Right lobe of liver (tissue), 6 donors: ENCODE results near the gene DSTYK. TPM values are rescaled to one million over a fixed set of nuclear protein-coding genes. Genes with fewer than 3 reads are reported as not detected.

Source experiments
- ATAC-seq, 4 donors: fragments of 200-7000 bp; cut with Tn5 transposase; one replicate each; pipeline ENCODE4 v1.9.1; 2020; ENCODE audit warnings: mild to moderate bottlenecking in 4 of 4, moderate library complexity in 4 of 4
- DNase-seq, 3 donors: peaks; one replicate each; pipeline ENCODE4 v3.0.0-alpha.2; 2020
- H3K27ac ChIP-seq, 3 donors: fragments of 200-600 bp; one replicate each; pipeline ENCODE4 v1.8.0; 2022
- H3K27me3 ChIP-seq, 2 donors: fragments of 200-600 bp; one replicate each; pipeline ENCODE4 v1.8.0; 2022
- H3K36me3 ChIP-seq, 4 donors: fragments of 200-600 bp; sonication (generic) in 1 of 4; one replicate each; pipeline versions ENCODE4 v1.5.1 to v1.8.0; 2017 to 2022; ENCODE audit warnings: control low read depth in 1 of 4
- H3K4me1 ChIP-seq, 4 donors: fragments of 200-600 bp; sonication (generic) in 1 of 4; one replicate each; pipeline versions ENCODE4 v1.5.1 to v1.8.0; 2017 to 2022; ENCODE audit warnings: control low read depth in 1 of 4
- H3K4me3 ChIP-seq, 3 donors: fragments of 200-600 bp; one replicate each; pipeline ENCODE4 v1.8.0; 2022
- H3K9me3 ChIP-seq, 4 donors: fragments of 200-600 bp; sonication (generic) in 1 of 4; one replicate each; pipeline versions ENCODE4 v1.5.1 to v1.8.0; 2017 to 2022; ENCODE audit warnings: control low read depth in 1 of 4
- CTCF ChIP-seq, 4 donors: fragments of 200-600 bp in 3 of 4; fragments of 450-650 bp in 1 of 4; IDR thresholded peaks; one replicate each; pipeline versions ENCODE4 v1.5.1 to v1.8.0; 2016 to 2022; ENCODE audit warnings: antibody characterized with exemption in 4 of 4, mild to moderate bottlenecking in 2 of 4
- POLR2A ChIP-seq: fragments of 450-650 bp; IDR thresholded peaks from one replicate; pipeline ENCODE4 v1.6.1; 2017; ENCODE audit warnings: antibody characterized with exemption, mild to moderate bottlenecking
- WGBS: methylation state at CpG from one replicate; pipeline ENCODE4 v1.1.6; 2018; ENCODE audit warnings: low coverage, low lambda C conversion rate; ENCODE audit not compliant: insufficient coverage; ENCODE audit errors: missing lambda C conversion rate; 5-methylcytosine and 5-hydroxymethylcytosine counted together
- intact Hi-C, 2 donors: fragments of 100-400 bp; cut with DNase I; formaldehyde crosslinking; loops; one replicate each; pipeline versions ENCODE4 v1.11.2 to v1.14.1; 2022
- total RNA-seq, 6 experiments: library from RNA; depleted of rRNA in 2 of 6; stranded (reverse); fragments of >200 nt in 2 of 6; fragmentation: NEBNext Ultra II Directional in 3 of 6; extraction: Animal tissue kit (Norgen Biotek cat#: 25700) in 3 of 6; gene quantifications; one replicate each; pipeline versions ENCODE4 v1.1.0 to v1.2.4, GENCODE V29; 2016 to 2023
- donor health status: DM: no; HTN: yes; CAD: no.
- donor health status: DM: no; HTN: no; CAD: no.
- donor health status: DM: no; HTN: no; CAD: no.
- donor health status: DM: no; HTN: yes; CAD: no.
- donor health status: DM: no; HTN: yes; CAD: no.

The DSTYK gene
- total RNA-seq, 6 experiments from 2014 or later = 2.5 to 2.9 (median 2.6) TPM

- ATAC-seq = no peak
- H3K4me1 ChIP-seq = no peaks in the 10 kb centered on the region
- no peaks in the 10 kb centered on the region for H3K9me3 ChIP-seq
- TF ChIP-seq POLR2A (no peak), CTCF (IDR thresholded peaks at IDR 0.05) (no peak)
- 90% methylated on average over 2 of the region's 2 CpGs for WGBS
- DNase-seq = no peak
- no peak overlapping the region for H3K4me3 ChIP-seq
- H3K36me3 ChIP-seq = peaks cover 0 to 2% (median 0%) of the 10 kb centered on the region in 4 donors
- H3K27ac ChIP-seq = no peak overlapping the region
- H3K27me3 ChIP-seq = no peaks in the 10 kb centered on the region
- intact Hi-C loops = no loop called here
Measured at GRCh38 chr1:205179842-205180241, 31.7 kb downstream of the DSTYK start.

GRCh38 chr1:205172729-205173366 lies 38.7 kb downstream of the DSTYK start:
- no peaks in the 10 kb centered on the region for H3K4me1 ChIP-seq
- H3K4me3 ChIP-seq = no peak overlapping the region
- H3K9me3 ChIP-seq = no peaks in the 10 kb centered on the region
- TF ChIP-seq CTCF (IDR thresholded peaks at IDR 0.05) = no peak
- no peak for TF ChIP-seq POLR2A
- DNase-seq (no peak), ATAC-seq (no peak)
- no peaks in the 10 kb centered on the region for H3K27me3 ChIP-seq
- no peak overlapping the region for H3K27ac ChIP-seq
- intact Hi-C loops = no loop called here
- H3K36me3 ChIP-seq = peaks cover 0 to 4% (median 0%) of the 10 kb centered on the region in 4 donors
- 81% methylated on average over 3 of the region's 4 CpGs for WGBS

GRCh38 chr1:205171369-205171768 lies 40.1 kb downstream of the DSTYK start:
- Histone ChIP-seq H3K27ac (no peak overlapping the region), H3K27me3 (no peaks in the 10 kb centered on the region), H3K4me1 (no peaks in the 10 kb centered on the region), H3K36me3 (peaks cover 0 to 7% (median 2%) of the 10 kb centered on the region in 4 donors), H3K4me3 (no peak overlapping the region), H3K9me3 (no peaks in the 10 kb centered on the region)
- TF ChIP-seq CTCF (IDR thresholded peaks at IDR 0.05) (no peak), POLR2A (no peak)
- intact Hi-C loops = no loop called here
- no peak for ATAC-seq
- DNase-seq = no peak
- WGBS = 81% methylated on average over 3 of the region's 5 CpGs

- no peaks in the 10 kb centered on the region for H3K4me1 ChIP-seq
- H3K27ac ChIP-seq = no peak overlapping the region
- peaks cover 0 to 7% (median 2%) of the 10 kb centered on the region in 4 donors for H3K36me3 ChIP-seq
- no peaks in the 10 kb centered on the region for H3K27me3 ChIP-seq
- TF ChIP-seq CTCF (IDR thresholded peaks at IDR 0.05) (no peak), POLR2A (no peak)
- ATAC-seq = no peak
- H3K9me3 ChIP-seq = no peaks in the 10 kb centered on the region
- WGBS = 88% methylated on average over 9 of the region's 9 CpGs
- no peak overlapping the region for H3K4me3 ChIP-seq
- intact Hi-C loops = no loop called here
- no peak for DNase-seq
Measured at GRCh38 chr1:205170532-205171269, 40.8 kb downstream of the DSTYK start.
